Stimulated activated CD8-positive, alpha-beta memory T cell treated with anti-CD3 and anti-CD28 coated beads, Interleukin-4, amount 100 ng/mL, for 24 hours (primary cell): ENCODE measurements around the gene PCDHA1.

Experiments used
- DNase-seq: peaks from one replicate; pipeline ENCODE4 v3.0.0-alpha.2; 2020; ENCODE audit warnings: low read depth

Gene PCDHA1

DNA sequence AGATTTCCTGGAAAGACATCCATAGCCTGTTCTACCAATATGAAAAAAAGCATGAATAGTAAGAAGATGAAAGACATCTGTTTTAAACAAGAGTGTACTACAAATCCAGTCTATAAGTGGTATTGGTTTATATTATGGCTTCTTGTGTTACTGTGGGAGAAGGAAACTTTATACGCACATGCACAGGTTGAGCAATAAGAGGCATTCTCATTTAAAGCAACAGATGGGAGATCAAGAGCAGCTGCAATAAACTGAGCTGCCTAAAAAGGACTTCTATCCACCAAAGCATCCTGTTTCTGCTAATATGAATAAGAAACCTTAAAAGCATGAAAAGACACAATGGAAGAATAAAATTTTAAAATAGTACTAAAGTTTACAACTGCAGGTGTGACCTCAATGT, 256.6 kb downstream of the PCDHA1 start:
- DNase-seq = no peak

DNA sequence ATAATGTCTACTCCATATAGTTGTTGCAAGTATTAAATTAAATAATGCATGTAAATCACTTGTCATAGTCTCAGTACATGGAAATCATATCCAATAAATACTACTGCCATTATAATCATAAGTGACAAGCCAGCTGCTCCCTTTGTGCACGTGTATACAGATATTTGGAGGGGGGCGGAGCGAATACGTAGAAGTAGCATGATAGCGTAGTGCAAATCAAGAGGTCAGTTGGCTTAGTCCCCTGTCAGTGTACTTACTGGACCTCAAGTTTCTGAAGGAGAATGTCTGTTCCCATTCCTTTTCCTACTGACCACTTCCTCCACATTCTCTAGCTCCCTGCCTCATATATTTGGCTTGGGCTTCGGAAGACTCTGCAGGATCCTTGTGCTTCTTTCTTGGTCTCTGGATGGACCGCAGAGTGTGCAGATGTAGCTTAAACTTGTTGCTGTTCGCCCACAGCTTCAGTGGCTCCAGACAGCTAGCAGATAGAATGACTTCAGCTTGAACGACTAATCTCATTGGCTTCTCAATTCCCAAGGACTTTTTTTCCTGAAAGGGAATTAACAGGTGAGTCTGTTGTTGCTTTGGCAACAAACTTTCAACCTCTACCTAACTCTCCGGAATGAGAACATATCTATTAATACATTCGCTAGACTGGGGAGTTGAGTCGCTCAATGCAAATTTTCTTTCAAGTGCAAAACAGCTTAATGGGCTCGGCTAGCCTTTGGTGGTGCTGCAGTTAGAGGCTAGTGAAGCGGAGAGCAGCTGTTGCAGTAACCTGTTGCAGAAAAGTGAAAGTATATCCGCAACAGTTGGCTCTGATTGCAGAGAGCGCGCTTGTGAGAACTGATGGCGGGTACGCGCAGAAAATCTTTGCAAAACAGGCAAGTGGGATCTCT, 264.9 kb downstream of the PCDHA1 start, which contains the start of gene PCDHB1:
TSS of gene PCDHB1 (plus strand) at position 753 of the 899 bp plus-strand sequence. CDS start at position 850, 97 bp downstream.
- DNase-seq = no peak

DNA sequence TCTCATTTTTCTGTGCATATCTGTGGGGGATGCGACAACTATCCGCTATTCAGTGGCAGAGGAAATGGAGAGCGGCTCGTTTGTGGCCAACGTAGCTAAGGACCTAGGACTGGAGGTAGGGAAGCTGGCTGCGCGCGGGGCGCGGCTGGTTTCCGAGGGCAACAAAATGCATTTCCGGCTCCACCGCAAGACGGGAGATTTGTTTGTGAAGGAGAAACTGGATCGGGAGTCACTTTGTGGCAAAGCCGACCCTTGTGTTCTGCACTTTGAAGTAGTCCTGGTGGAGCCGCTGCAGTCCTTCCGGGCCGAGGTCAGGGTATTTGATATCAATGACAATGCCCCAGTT, 265.6 kb downstream of the PCDHA1 start:
- DNase-seq = no peak
